ENCODE measurements around the gene USP5.

Gene USP5

GRCh38 chr12:6822426-6823135 is 29.4 kb upstream of the USP5 start:
- Mint-ChIP-seq H3K36me3 (peaks cover 4% of the 10 kb centered on the region), H3K9me3 (no peaks in the 10 kb centered on the region), H3K27me3 (peaks cover 7% of the 10 kb centered on the region), H3K4me1 (peaks cover 24% of the 10 kb centered on the region), H3K4me3 (peak overlapping the region; percentile 62), H3K27ac (peak overlapping the region; percentile 65)

- Mint-ChIP-seq H3K4me3 (no peak overlapping the region), H3K27ac (no peak overlapping the region), H3K4me1 (peaks cover 29% of the 10 kb centered on the region), H3K9me3 (no peaks in the 10 kb centered on the region), H3K27me3 (peaks cover 7% of the 10 kb centered on the region), H3K36me3 (no peaks in the 10 kb centered on the region)
These were observed 28.5 kb upstream of the USP5 start for GRCh38 chr12:6823182-6824084.

GRCh38 chr12:6824085-6824775 is 27.7 kb upstream of the USP5 start:
- H3K36me3 Mint-ChIP-seq: no peaks in the 10 kb centered on the region
- no peaks in the 10 kb centered on the region for H3K9me3 Mint-ChIP-seq
- no peak overlapping the region for H3K27ac Mint-ChIP-seq
- H3K27me3 Mint-ChIP-seq: peaks cover 9% of the 10 kb centered on the region
- H3K4me3 Mint-ChIP-seq: no peak overlapping the region
- H3K4me1 Mint-ChIP-seq: peaks cover 34% of the 10 kb centered on the region

- H3K36me3 Mint-ChIP-seq: no peaks in the 10 kb centered on the region
- H3K9me3 Mint-ChIP-seq: no peaks in the 10 kb centered on the region
- H3K27ac Mint-ChIP-seq: peak overlapping the region; percentile 76
- peaks cover 37% of the 10 kb centered on the region for H3K4me1 Mint-ChIP-seq
- no peak overlapping the region for H3K4me3 Mint-ChIP-seq
- H3K27me3 Mint-ChIP-seq: peaks cover 9% of the 10 kb centered on the region
These were observed 27.0 kb upstream of the USP5 start for GRCh38 chr12:6824901-6825381.

GRCh38 chr12:6825398-6826124 is 26.4 kb upstream of the USP5 start:
- H3K4me3 Mint-ChIP-seq: no peak overlapping the region
- H3K27me3 Mint-ChIP-seq: peaks cover 9% of the 10 kb centered on the region
- H3K4me1 Mint-ChIP-seq: peaks cover 35% of the 10 kb centered on the region
- H3K27ac Mint-ChIP-seq: peak overlapping the region; percentile 76
- H3K9me3 Mint-ChIP-seq: no peaks in the 10 kb centered on the region
- no peaks in the 10 kb centered on the region for H3K36me3 Mint-ChIP-seq

- H3K9me3 Mint-ChIP-seq: no peaks in the 10 kb centered on the region
- H3K36me3 Mint-ChIP-seq: no peaks in the 10 kb centered on the region
- H3K4me3 Mint-ChIP-seq: no peak overlapping the region
- H3K27me3 Mint-ChIP-seq: peaks cover 9% of the 10 kb centered on the region
- peaks cover 28% of the 10 kb centered on the region for H3K4me1 Mint-ChIP-seq
- peak overlapping the region; percentile 17 for H3K27ac Mint-ChIP-seq
These were observed 25.7 kb upstream of the USP5 start for GRCh38 chr12:6826125-6826733.

GRCh38 chr12:6826734-6827436 is 25.1 kb upstream of the USP5 start:
- peaks cover 26% of the 10 kb centered on the region for H3K4me1 Mint-ChIP-seq
- peak overlapping the region; percentile 69 for H3K27ac Mint-ChIP-seq
- H3K36me3 Mint-ChIP-seq: no peaks in the 10 kb centered on the region
- H3K9me3 Mint-ChIP-seq: no peaks in the 10 kb centered on the region
- H3K27me3 Mint-ChIP-seq: peaks cover 9% of the 10 kb centered on the region
- peak overlapping the region; percentile 66 for H3K4me3 Mint-ChIP-seq

- H3K27me3 Mint-ChIP-seq: peaks cover 9% of the 10 kb centered on the region
- peaks cover 23% of the 10 kb centered on the region for H3K4me1 Mint-ChIP-seq
- peak overlapping the region; percentile 66 for H3K4me3 Mint-ChIP-seq
- H3K27ac Mint-ChIP-seq: peak overlapping the region; percentile 69
- H3K9me3 Mint-ChIP-seq: no peaks in the 10 kb centered on the region
- no peaks in the 10 kb centered on the region for H3K36me3 Mint-ChIP-seq
These were observed 24.5 kb upstream of the USP5 start for GRCh38 chr12:6827437-6827911.

- Mint-ChIP-seq H3K36me3 (no peaks in the 10 kb centered on the region), H3K4me3 (peak within 1 kb of the TSS; percentile 90), H3K27me3 (peaks cover 7% of the 10 kb centered on the region), H3K9me3 (no peaks in the 10 kb centered on the region), H3K27ac (peak within 1 kb of the TSS; percentile 69), H3K4me1 (peaks cover 23% of the 10 kb centered on the region)
These were observed 23.8 kb upstream of the USP5 start, which contains the start of gene P3H3 for GRCh38 chr12:6827982-6828780. TSS of gene P3H3 (plus strand) at chr12:6828407. CDS start at chr12:6828441, 34 bp downstream.

- Mint-ChIP-seq H3K4me3 (peak overlapping the region; percentile 90), H3K4me1 (peaks cover 23% of the 10 kb centered on the region), H3K27ac (peak overlapping the region; percentile 41), H3K9me3 (no peaks in the 10 kb centered on the region), H3K36me3 (no peaks in the 10 kb centered on the region), H3K27me3 (peaks cover 7% of the 10 kb centered on the region)
These were observed 23.0 kb upstream of the USP5 start for GRCh38 chr12:6828781-6829535.

- Mint-ChIP-seq H3K9me3 (no peaks in the 10 kb centered on the region), H3K27me3 (peaks cover 7% of the 10 kb centered on the region), H3K36me3 (no peaks in the 10 kb centered on the region), H3K4me1 (peaks cover 23% of the 10 kb centered on the region), H3K27ac (no peak overlapping the region), H3K4me3 (peak overlapping the region; percentile 90)
These were observed 22.3 kb upstream of the USP5 start for GRCh38 chr12:6829536-6830220.

GRCh38 chr12:6830286-6830890 is 21.6 kb upstream of the USP5 start:
- Mint-ChIP-seq H3K9me3 (no peaks in the 10 kb centered on the region), H3K36me3 (no peaks in the 10 kb centered on the region), H3K4me1 (peaks cover 22% of the 10 kb centered on the region), H3K27me3 (peaks cover 5% of the 10 kb centered on the region), H3K27ac (no peak overlapping the region), H3K4me3 (peak overlapping the region; percentile 36)
